IMR-90 (cell line): ENCODE results near the gene CFDP1. TPM values are rescaled to one million over a fixed set of nuclear protein-coding genes. Genes with fewer than 3 reads are reported as not detected.

Experiments
- ATAC-seq: fragments of 200-7000 bp; cut with Tn5 transposase; 2 replicates; pipeline ENCODE4 v1.9.1; 2020; ENCODE audit warnings: low read depth, mild to moderate bottlenecking, moderate library complexity
- BruUV-seq: library from RNA; stranded (reverse); fragments of 400-500 nt; replicated peaks from 2 replicates; lab custom pipeline; 2021; lab: Mats Ljungman, UMichigan
- CTCF ChIA-PET: fragments of 300-600 bp; formaldehyde crosslinking; extraction: SDS; loops from one replicate; lab custom pipeline; 2021; ENCODE audit warnings: antibody characterized with exemption; lab: Yijun Ruan, JAX
- POLR2A ChIA-PET: fragments of 300-600 bp; sonication (Branson Sonifier 250); formaldehyde crosslinking; loops from one replicate; lab custom pipeline; 2022; ENCODE audit warnings: antibody characterized with exemption; ENCODE audit not compliant: unreplicated experiment; lab: Charles Lee
- DNase-seq: peaks from one replicate; pipeline ENCODE4 v3.0.0; 2013
- H2AFZ ChIP-seq: replicated peaks from 2 replicates; pipeline ENCODE3; 2013; ENCODE audit warnings: low read length, mild to moderate bottlenecking; ENCODE audit not compliant: poor library complexity
- H2AK5ac ChIP-seq: 2 replicates; pipeline ENCODE4 v1.6.1; 2013; ENCODE audit warnings: low read depth, low read length, inconsistent platforms
- H2AK9ac ChIP-seq: replicated peaks from 2 replicates; pipeline ENCODE3; 2013; ENCODE audit warnings: mild to moderate bottlenecking, low read depth, low read length, moderate library complexity; ENCODE audit not compliant: poor library complexity
- H2BK120ac ChIP-seq: 2 replicates; pipeline ENCODE4 v1.6.1; 2013; ENCODE audit warnings: low read depth, low read length, inconsistent platforms
- H2BK15ac ChIP-seq: 3 replicates; pipeline ENCODE4 v1.6.1; 2013; ENCODE audit warnings: low read depth, low read length, inconsistent platforms
- H2BK20ac ChIP-seq: 2 replicates; pipeline ENCODE4 v1.6.1; 2013; ENCODE audit warnings: low read depth, mild to moderate bottlenecking, inconsistent platforms, low read length, moderate library complexity
- H2BK5ac ChIP-seq: 2 replicates; pipeline ENCODE4 v1.6.1; 2013; ENCODE audit warnings: mild to moderate bottlenecking, low read depth, low read length, inconsistent platforms; ENCODE audit not compliant: poor library complexity, severe bottlenecking
- H3K14ac ChIP-seq: replicated peaks from 2 replicates; pipeline ENCODE4 v1.6.1; 2013; ENCODE audit warnings: low read depth, low read length, inconsistent platforms
- H3K18ac ChIP-seq: 2 replicates; pipeline ENCODE4 v1.6.1; 2013; ENCODE audit warnings: low read depth, low read length, control low read depth
- H3K23ac ChIP-seq: 2 replicates; pipeline ENCODE4 v1.6.1; 2013; ENCODE audit warnings: low read depth, low read length, inconsistent platforms
- H3K27ac ChIP-seq: 2 replicates; pipeline ENCODE4 v1.5.1; 2013; ENCODE audit warnings: mild to moderate bottlenecking, control low read depth, low read length; ENCODE audit not compliant: insufficient read depth
- H3K27me3 ChIP-seq: 2 replicates; pipeline ENCODE4 v1.6.1; 2013; ENCODE audit warnings: low read length; ENCODE audit not compliant: control insufficient read depth, insufficient read depth
- H3K36me3 ChIP-seq: 2 replicates; pipeline ENCODE4 v1.6.1; 2013; ENCODE audit warnings: low read length, mixed read lengths; ENCODE audit not compliant: control insufficient read depth, insufficient read depth
- H3K4ac ChIP-seq: 2 replicates; pipeline ENCODE4 v1.6.1; 2013; ENCODE audit warnings: low read depth, low read length, inconsistent platforms
- H3K4me1 ChIP-seq: 2 replicates; pipeline ENCODE4 v1.6.1; 2013; ENCODE audit warnings: low read length, mixed read lengths; ENCODE audit not compliant: control insufficient read depth, insufficient read depth
- H3K4me2 ChIP-seq: 2 replicates; pipeline ENCODE4 v1.6.1; 2013; ENCODE audit warnings: low read depth, mild to moderate bottlenecking, control low read depth, low read length, moderate library complexity
- H3K4me3 ChIP-seq: 2 replicates; pipeline ENCODE4 v1.5.1; 2013; ENCODE audit warnings: low read depth, mild to moderate bottlenecking, control low read depth, low read length, moderate library complexity; ENCODE audit not compliant: insufficient read depth
- H3K56ac ChIP-seq: 2 replicates; pipeline ENCODE4 v1.6.1; 2013; ENCODE audit warnings: low read length, inconsistent platforms; ENCODE audit not compliant: insufficient read depth; ENCODE audit errors: extremely low read depth
- H3K79me1 ChIP-seq, 2 experiments: 2 replicates each; pipeline ENCODE4 v1.6.1; 2013; ENCODE audit warnings: low read length in 2 of 2, inconsistent platforms in 1 of 2, low read depth in 1 of 2
- H3K9ac ChIP-seq: 2 replicates; pipeline ENCODE4 v1.6.1; 2013; ENCODE audit warnings: low read depth, low read length, control low read depth
- H3K9me1 ChIP-seq: 2 replicates; pipeline ENCODE4 v1.6.1; 2013; ENCODE audit warnings: low read length, inconsistent platforms; ENCODE audit not compliant: insufficient read depth
- H3K9me3 ChIP-seq: 2 replicates; pipeline ENCODE4 v1.6.1; 2013; ENCODE audit warnings: low read length; ENCODE audit not compliant: control insufficient read depth, insufficient read depth
- H4K20me1 ChIP-seq: 2 replicates; pipeline ENCODE4 v1.6.1; 2013; ENCODE audit warnings: low read length, inconsistent platforms; ENCODE audit not compliant: insufficient read depth
- H4K5ac ChIP-seq: 2 replicates; pipeline ENCODE4 v1.6.1; 2013; ENCODE audit warnings: mild to moderate bottlenecking, low read depth, low read length, control low read depth
- H4K8ac ChIP-seq, 2 experiments: 2 replicates each; pipeline ENCODE4 v1.6.1; 2013; ENCODE audit warnings: low read depth in 2 of 2, low read length in 2 of 2, control low read depth in 1 of 2, inconsistent platforms in 1 of 2
- H4K91ac ChIP-seq: 2 replicates; pipeline ENCODE4 v1.6.1; 2013; ENCODE audit warnings: low read depth, low read length, inconsistent platforms; ENCODE audit not compliant: insufficient read depth
- BHLHE40 ChIP-seq: fragments of 150-350 bp; IDR thresholded peaks from 2 replicates; pipeline ENCODE4 v1.6.1; 2016; ENCODE audit warnings: mild to moderate bottlenecking, low read depth, low read length
- CEBPB ChIP-seq: IDR thresholded peaks from 2 replicates; pipeline ENCODE4 v1.6.1; 2012; ENCODE audit warnings: low read depth, low read length, improper control_type of control experiment
- USF2 ChIP-seq: fragments of 150-350 bp; IDR thresholded peaks from 2 replicates; pipeline ENCODE4 v1.6.1; 2017; ENCODE audit warnings: mild to moderate bottlenecking, antibody characterized with exemption, low read length, low read depth
- WGBS, 2 experiments: methylation state at CpG; one replicate each; pipeline versions ENCODE4 v1.1.5 to v1.1.7; 2013; ENCODE audit warnings: missing lambda C conversion rate in 2 of 2; ENCODE audit not compliant: insufficient read length in 1 of 2; ENCODE audit errors: extremely low coverage in 2 of 2; 5-methylcytosine and 5-hydroxymethylcytosine counted together
- dilution Hi-C: fragments of 300-500 bp; cut with HindIII; formaldehyde crosslinking; loops from one replicate; pipeline ENCODE4 v1.14.3; 2018; ENCODE audit warnings: low sequenced_read_pairs; ENCODE audit not compliant: unreplicated experiment
- in situ Hi-C: fragments of 300-500 bp; cut with MboI; formaldehyde crosslinking; loops from 3 replicates; pipeline ENCODE4 v1.14.3; 2019; ENCODE audit warnings: low sequenced_read_pairs, inconsistent platforms, mixed read lengths
- intact Hi-C: fragments of 100-400 bp; cut with micrococcal nuclease; formaldehyde crosslinking; loops from 2 replicates; pipeline ENCODE4 v1.10.0; 2022
- polyA plus RNA-seq, 3 experiments: library from polyadenylated mRNA; depleted of rRNA; stranded (reverse); fragments of >200 nt; gene quantifications; 2 replicates each; pipeline ENCODE4 v1.2.3, GENCODE V29; 2012; ENCODE audit warnings: low replicate concordance in 1 of 3
- total RNA-seq: library from RNA; depleted of rRNA; stranded (reverse); fragments of >200 nt; gene quantifications from 2 replicates; pipeline ENCODE4 v1.2.3, GENCODE V29; 2012

CFDP1 gene
- total and polyA plus RNA-seq, 2 of the 4 experiments (the other 2 are of a cell fraction), result 15.6 to 38.7 TPM

GRCh38 chr16:75272097-75272551, 161.2 kb downstream of the CFDP1 start:
- Histone ChIP-seq H3K27ac (peak overlapping the region; percentile 9; the same call in 1 of the 2 replicates), H3K56ac (no peak overlapping the region), H3K79me1 (peaks cover 0 to 4% of the 10 kb centered on the region in 2 experiments; a peak in 1 of 4 replicates), H4K91ac (0 out of 2 replicates have a peak overlapping the region, but pooled peaks have one; percentile 28), H3K9me1 (peaks cover 6% of the 10 kb centered on the region; the same call in 1 of the 2 replicates), H2AK9ac (peak overlapping the region; percentile 11), H4K20me1 (no peaks in the 10 kb centered on the region), H3K9me3 (no peaks in the 10 kb centered on the region), H2BK5ac (no peak overlapping the region), H3K4me1 (peaks cover 13% of the 10 kb centered on the region), H3K4me3 (no peak overlapping the region), H3K4ac (peak overlapping the region; percentile 65; the same call in 1 of the 2 replicates), H3K14ac (0 out of 2 replicates have a peak overlapping the region, but pooled peaks have one; percentile 30), H2AK5ac (peak overlapping the region; percentile 13; the same call in 1 of the 2 replicates), H3K4me2 (no peak overlapping the region), H2BK120ac (peak overlapping the region; percentile 52; the same call in 1 of the 2 replicates), H3K18ac (no peak overlapping the region), H2BK20ac (peak overlapping the region; percentile 59; the same call in 1 of the 2 replicates), H2AFZ (peak overlapping the region; percentile 82), H4K8ac (peak overlapping the region; percentile 40; a peak in 1 of 4 replicates), H4K5ac (no peak overlapping the region), H3K36me3 (no peaks in the 10 kb centered on the region), H3K27me3 (no peaks in the 10 kb centered on the region), H3K23ac (no peak overlapping the region), H2BK15ac (peak overlapping the region; percentile 45; the same call in 1 of the 3 replicates), H3K9ac (no peak overlapping the region)
- DNase-seq (no peak), ATAC-seq (peak; percentile 33)
- no TSS peak for BruUV-seq
- intact Hi-C loops, result no loop called here
- TF ChIP-seq BHLHE40 (no peak), USF2 (no peak), CEBPB (no peak)
- CTCF ChIA-PET, result no interaction called here
- WGBS, 2 experiments, result 23% methylated on average over 2 of the region's 12 CpGs; no CpG with 5 or more reads in 1 of the 2 experiments
- dilution Hi-C loops, result no loop called here
- POLR2A ChIA-PET, result no interaction called here
- in situ Hi-C loops, result no loop called here
